ENCODE data around the gene PGLYRP4.

- TF ChIP-seq RARB (CRISPR knock-in tag; IDR thresholded peaks at IDR 0.05) (no peak), ZNF70 (CRISPR knock-in tag; IDR thresholded peaks at IDR 0.05) (no peak), OSR1 (CRISPR knock-in tag; IDR thresholded peaks at IDR 0.05) (no peak), PATZ1 (CRISPR knock-in tag; IDR thresholded peaks at IDR 0.05; ENCODE audit: borderline replicate concordance) (no peak), TOX (CRISPR knock-in tag; IDR thresholded peaks at IDR 0.05; ENCODE audit: borderline replicate concordance) (no peak), ZFP3 (CRISPR knock-in tag; IDR thresholded peaks at IDR 0.05) (no peak), POU6F1 (CRISPR knock-in tag; IDR thresholded peaks at IDR 0.05; ENCODE audit: borderline replicate concordance, low read depth) (no peak), TSHZ2 (CRISPR knock-in tag; IDR thresholded peaks at IDR 0.05) (no peak), CREB5 (CRISPR knock-in tag; IDR thresholded peaks at IDR 0.05; ENCODE audit: low read depth) (no peak), CSRNP3 (CRISPR knock-in tag; IDR thresholded peaks at IDR 0.05) (no peak), SNAI2 (CRISPR knock-in tag; IDR thresholded peaks at IDR 0.05) (no peak)
Observed at GRCh38 chr1:153357853-153358690, 9.4 kb upstream of the PGLYRP4 start, which contains the start of gene S100A9.

Measured in SK-N-SH treated with all-trans-retinoic acid at 6 μM for 48 hours (cell line).